Measurements from ENCODE around the gene CDK16.

Gene CDK16

GRCh38 chrX:47226071-47226470 lies 7.6 kb downstream of the CDK16 start:
- Histone ChIP-seq H3K36me3 (ENCODE audit: control insufficient read depth in 1 of 2, insufficient read depth in 2 of 2, low read depth in 1 of 2, low read length in 2 of 2) (peaks cover 65 to 66% of the 10 kb centered on the region in 2 experiments), H3K4ac (ENCODE audit: low read depth in 1 of 2, low read length in 2 of 2) (no peak overlapping the region)
- 97% methylated on average over 5 of the region's 6 CpGs for WGBS

GRCh38 chrX:47226531-47227333 lies 8.3 kb downstream of the CDK16 start:
- Histone ChIP-seq H3K4me3 (ENCODE audit: insufficient read depth in 1 of 2, low read depth in 1 of 2, low read length in 2 of 2) (no peak overlapping the region), H2AFZ (ENCODE audit: low read depth, low read length) (no peak overlapping the region), H4K8ac (ENCODE audit: low read length) (no peak overlapping the region), H3K18ac (ENCODE audit: low read depth in 1 of 2, low read length in 2 of 2) (no peak overlapping the region), H3K9ac (ENCODE audit: low read length) (no peak overlapping the region), H2BK120ac (ENCODE audit: low read depth, low read length) (no peak overlapping the region), H3K4me2 (ENCODE audit: low read length, poor library complexity, severe bottlenecking) (no peak overlapping the region), H3K4ac (ENCODE audit: low read depth in 1 of 2, low read length in 2 of 2) (no peak overlapping the region), H3K36me3 (ENCODE audit: control insufficient read depth in 1 of 2, insufficient read depth in 2 of 2, low read depth in 1 of 2, low read length in 2 of 2) (peaks cover 65 to 66% of the 10 kb centered on the region in 2 experiments), H2BK12ac (ENCODE audit: low read length in 2 of 2) (no peak overlapping the region), H2BK5ac (ENCODE audit: low read depth, low read length, poor library complexity, severe bottlenecking) (no peak overlapping the region), H3K79me1 (replicated peaks; ENCODE audit: low read length, poor library complexity, severe bottlenecking) (peaks cover 21% of the 10 kb centered on the region), H3K27me3 (ENCODE audit: control insufficient read depth in 1 of 2, insufficient read depth in 1 of 2, low read length in 2 of 2) (no peaks in the 10 kb centered on the region), H3K9me3 (ENCODE audit: control insufficient read depth, low read length) (no peaks in the 10 kb centered on the region), H3K23ac (ENCODE audit: low read length in 2 of 2) (no peak overlapping the region), H3K14ac (ENCODE audit: low read length in 2 of 2) (no peak overlapping the region), H2BK15ac (ENCODE audit: low read depth, poor library complexity, severe bottlenecking) (no peak overlapping the region), H2AK5ac (ENCODE audit: low read length, severe bottlenecking) (no peak overlapping the region), H4K91ac (ENCODE audit: low read length) (no peak overlapping the region), H3K4me1 (ENCODE audit: control insufficient read depth, insufficient read depth, low read depth, low read length) (no peaks in the 10 kb centered on the region), H3K27ac (ENCODE audit: low read length, poor library complexity, severe bottlenecking) (no peak overlapping the region)
- no peak for DNase-seq
- 99% methylated on average over 9 of the region's 19 CpGs for WGBS

More at GRCh38 chrX:47226071-47226470, 7.6 kb downstream of the CDK16 start:
- Histone ChIP-seq H4K8ac (ENCODE audit: low read length) (no peak overlapping the region), H3K4me3 (ENCODE audit: insufficient read depth in 1 of 2, low read depth in 1 of 2, low read length in 2 of 2) (no peak overlapping the region), H3K18ac (ENCODE audit: low read depth in 1 of 2, low read length in 2 of 2) (no peak overlapping the region), H3K4me2 (ENCODE audit: low read length, poor library complexity, severe bottlenecking) (no peak overlapping the region), H3K9me3 (ENCODE audit: control insufficient read depth, low read length) (no peaks in the 10 kb centered on the region), H3K79me1 (replicated peaks; ENCODE audit: low read length, poor library complexity, severe bottlenecking) (peaks cover 21% of the 10 kb centered on the region), H2BK5ac (ENCODE audit: low read depth, low read length, poor library complexity, severe bottlenecking) (no peak overlapping the region), H3K14ac (ENCODE audit: low read length in 2 of 2) (no peak overlapping the region), H2AK5ac (ENCODE audit: low read length, severe bottlenecking) (no peak overlapping the region), H3K23ac (ENCODE audit: low read length in 2 of 2) (no peak overlapping the region), H4K91ac (ENCODE audit: low read length) (no peak overlapping the region), H3K27me3 (ENCODE audit: control insufficient read depth in 1 of 2, insufficient read depth in 1 of 2, low read length in 2 of 2) (no peaks in the 10 kb centered on the region), H3K4me1 (ENCODE audit: control insufficient read depth, insufficient read depth, low read depth, low read length) (no peaks in the 10 kb centered on the region), H2AFZ (ENCODE audit: low read depth, low read length) (no peak overlapping the region), H2BK12ac (ENCODE audit: low read length in 2 of 2) (no peak overlapping the region), H2BK120ac (ENCODE audit: low read depth, low read length) (no peak overlapping the region), H3K27ac (ENCODE audit: low read length, poor library complexity, severe bottlenecking) (no peak overlapping the region), H3K9ac (ENCODE audit: low read length) (no peak overlapping the region), H2BK15ac (ENCODE audit: low read depth, poor library complexity, severe bottlenecking) (no peak overlapping the region)
- no peak for DNase-seq

GRCh38 chrX:47227334-47227583 lies 8.8 kb downstream of the CDK16 start:
- 94% methylated on average over 6 of the region's 9 CpGs for WGBS

GRCh38 chrX:47228550-47229270 lies 10.2 kb downstream of the CDK16 start:
- Histone ChIP-seq H3K18ac (ENCODE audit: low read depth in 1 of 2, low read length in 2 of 2) (no peak overlapping the region), H3K4me1 (ENCODE audit: control insufficient read depth, insufficient read depth, low read depth, low read length) (peaks cover 2% of the 10 kb centered on the region), H3K23ac (ENCODE audit: low read length in 2 of 2) (no peak overlapping the region), H3K4me3 (ENCODE audit: insufficient read depth in 1 of 2, low read depth in 1 of 2, low read length in 2 of 2) (no peak overlapping the region), H4K91ac (ENCODE audit: low read length) (no peak overlapping the region), H3K9me3 (ENCODE audit: control insufficient read depth, low read length) (no peaks in the 10 kb centered on the region), H2BK120ac (ENCODE audit: low read depth, low read length) (no peak overlapping the region), H2BK5ac (ENCODE audit: low read depth, low read length, poor library complexity, severe bottlenecking) (no peak overlapping the region), H3K4me2 (ENCODE audit: low read length, poor library complexity, severe bottlenecking) (no peak overlapping the region), H2BK12ac (ENCODE audit: low read length in 2 of 2) (no peak overlapping the region), H2AFZ (ENCODE audit: low read depth, low read length) (no peak overlapping the region), H3K4ac (ENCODE audit: low read depth in 1 of 2, low read length in 2 of 2) (no peak overlapping the region), H3K36me3 (ENCODE audit: control insufficient read depth in 1 of 2, insufficient read depth in 2 of 2, low read depth in 1 of 2, low read length in 2 of 2) (peaks cover 51 to 58% of the 10 kb centered on the region in 2 experiments), H3K79me1 (replicated peaks; ENCODE audit: low read length, poor library complexity, severe bottlenecking) (peaks cover 19% of the 10 kb centered on the region), H2BK15ac (ENCODE audit: low read depth, poor library complexity, severe bottlenecking) (no peak overlapping the region), H3K27ac (ENCODE audit: low read length, poor library complexity, severe bottlenecking) (no peak overlapping the region), H3K9ac (ENCODE audit: low read length) (no peak overlapping the region), H3K14ac (ENCODE audit: low read length in 2 of 2) (no peak overlapping the region), H3K27me3 (ENCODE audit: control insufficient read depth in 1 of 2, insufficient read depth in 1 of 2, low read length in 2 of 2) (peaks cover 0 to 10% of the 10 kb centered on the region in 2 experiments), H4K8ac (ENCODE audit: low read length) (no peak overlapping the region), H2AK5ac (ENCODE audit: low read length, severe bottlenecking) (no peak overlapping the region)
- no peak for DNase-seq
- over 99% methylated on average over 9 of the region's 12 CpGs for WGBS

More at GRCh38 chrX:47227334-47227583, 8.8 kb downstream of the CDK16 start:
- Histone ChIP-seq H4K8ac (ENCODE audit: low read length) (no peak overlapping the region), H2BK5ac (ENCODE audit: low read depth, low read length, poor library complexity, severe bottlenecking) (no peak overlapping the region), H3K23ac (ENCODE audit: low read length in 2 of 2) (no peak overlapping the region), H3K36me3 (ENCODE audit: control insufficient read depth in 1 of 2, insufficient read depth in 2 of 2, low read depth in 1 of 2, low read length in 2 of 2) (peaks cover 62 to 66% of the 10 kb centered on the region in 2 experiments), H2BK12ac (ENCODE audit: low read length in 2 of 2) (no peak overlapping the region), H3K79me1 (replicated peaks; ENCODE audit: low read length, poor library complexity, severe bottlenecking) (peaks cover 21% of the 10 kb centered on the region), H3K4me3 (ENCODE audit: insufficient read depth in 1 of 2, low read depth in 1 of 2, low read length in 2 of 2) (no peak overlapping the region), H3K18ac (ENCODE audit: low read depth in 1 of 2, low read length in 2 of 2) (no peak overlapping the region), H4K91ac (ENCODE audit: low read length) (no peak overlapping the region), H3K4me1 (ENCODE audit: control insufficient read depth, insufficient read depth, low read depth, low read length) (no peaks in the 10 kb centered on the region), H2BK120ac (ENCODE audit: low read depth, low read length) (no peak overlapping the region), H3K27me3 (ENCODE audit: control insufficient read depth in 1 of 2, insufficient read depth in 1 of 2, low read length in 2 of 2) (peaks cover 0 to 3% of the 10 kb centered on the region in 2 experiments), H2AK5ac (ENCODE audit: low read length, severe bottlenecking) (no peak overlapping the region), H3K4ac (ENCODE audit: low read depth in 1 of 2, low read length in 2 of 2) (no peak overlapping the region), H2BK15ac (ENCODE audit: low read depth, poor library complexity, severe bottlenecking) (no peak overlapping the region), H3K27ac (ENCODE audit: low read length, poor library complexity, severe bottlenecking) (no peak overlapping the region), H3K14ac (ENCODE audit: low read length in 2 of 2) (no peak overlapping the region), H2AFZ (ENCODE audit: low read depth, low read length) (no peak overlapping the region), H3K4me2 (ENCODE audit: low read length, poor library complexity, severe bottlenecking) (no peak overlapping the region), H3K9me3 (ENCODE audit: control insufficient read depth, low read length) (no peaks in the 10 kb centered on the region), H3K9ac (ENCODE audit: low read length) (no peak overlapping the region)
- no peak for DNase-seq
